Trophoblast cell (in vitro differentiated cells and primary cell): ENCODE measurements around the gene HOXA10.

Experiments used
- DNase-seq, 2 donors: peaks; one replicate each; pipeline ENCODE4 v3.0.0-alpha.2; 2016
- H2AFZ ChIP-seq: 2 replicates; pipeline ENCODE4 v1.6.1; 2013; ENCODE audit warnings: low read length, moderate library complexity, mild to moderate bottlenecking; ENCODE audit not compliant: insufficient read depth, poor library complexity
- H2AK5ac ChIP-seq: 2 replicates; pipeline ENCODE4 v1.6.1; 2013; ENCODE audit warnings: mild to moderate bottlenecking, low read length
- H2BK120ac ChIP-seq: 2 replicates; pipeline ENCODE4 v1.6.1; 2013; ENCODE audit warnings: low read length, mild to moderate bottlenecking, moderate library complexity; ENCODE audit not compliant: insufficient read depth, poor library complexity
- H2BK12ac ChIP-seq: 2 replicates; pipeline ENCODE4 v1.6.1; 2013; ENCODE audit warnings: mild to moderate bottlenecking, low read length, moderate library complexity
- H2BK5ac ChIP-seq: 2 replicates; pipeline ENCODE4 v1.6.1; 2013; ENCODE audit warnings: low read length, low read depth, moderate library complexity, mild to moderate bottlenecking; ENCODE audit not compliant: poor library complexity
- H3K14ac ChIP-seq: 2 replicates; pipeline ENCODE4 v1.6.1; 2013; ENCODE audit warnings: mild to moderate bottlenecking, low read length
- H3K18ac ChIP-seq: 2 replicates; pipeline ENCODE4 v1.6.1; 2013; ENCODE audit warnings: mild to moderate bottlenecking, low read length
- H3K23ac ChIP-seq: 2 replicates; pipeline ENCODE4 v1.6.1; 2013; ENCODE audit warnings: low read length
- H3K27ac ChIP-seq: 2 replicates; pipeline ENCODE4 v1.5.1; 2013; ENCODE audit warnings: low read depth, mild to moderate bottlenecking, inconsistent platforms, low read length, moderate library complexity
- H3K27me3 ChIP-seq: 2 replicates; pipeline ENCODE4 v1.6.1; 2013; ENCODE audit warnings: inconsistent platforms, mild to moderate bottlenecking, low read length, moderate library complexity; ENCODE audit not compliant: insufficient read depth
- H3K36me3 ChIP-seq, 2 experiments: 1 replicate in 1 of 2; 2 replicates in 1 of 2; pipeline ENCODE4 v1.6.1; 2013; ENCODE audit warnings: low read length in 2 of 2, mild to moderate bottlenecking in 2 of 2, moderate library complexity in 1 of 2; ENCODE audit not compliant: insufficient read depth in 2 of 2, control insufficient read depth in 1 of 2
- H3K4ac ChIP-seq: 2 replicates; pipeline ENCODE4 v1.6.1; 2013; ENCODE audit warnings: low read depth, mild to moderate bottlenecking, low read length, moderate library complexity
- H3K4me1 ChIP-seq, 2 experiments: 1 replicate in 1 of 2; 2 replicates in 1 of 2; pipeline ENCODE4 v1.6.1; 2013; ENCODE audit warnings: low read length in 2 of 2, mild to moderate bottlenecking in 2 of 2, moderate library complexity in 1 of 2; ENCODE audit not compliant: insufficient read depth in 2 of 2, control insufficient read depth in 1 of 2
- H3K4me2 ChIP-seq: 2 replicates; pipeline ENCODE4 v1.6.1; 2013; ENCODE audit warnings: inconsistent platforms, mild to moderate bottlenecking, low read length, moderate library complexity
- H3K4me3 ChIP-seq: 2 replicates; pipeline ENCODE4 v1.5.1; 2013; ENCODE audit warnings: mild to moderate bottlenecking, low read depth, low read length, inconsistent platforms
- H3K79me1 ChIP-seq: one replicate; pipeline ENCODE4 v1.6.1; 2013; ENCODE audit warnings: low read length
- H3K79me2 ChIP-seq: 2 replicates; pipeline ENCODE4 v1.6.1; 2013; ENCODE audit warnings: low read length, mild to moderate bottlenecking; ENCODE audit not compliant: control insufficient read depth, insufficient read depth, poor library complexity
- H3K9ac ChIP-seq: 2 replicates; pipeline ENCODE4 v1.6.1; 2013; ENCODE audit warnings: mild to moderate bottlenecking, low read length
- H3K9me3 ChIP-seq: 2 replicates; pipeline ENCODE4 v1.6.1; 2013; ENCODE audit warnings: low read depth, mild to moderate bottlenecking, control low read depth, inconsistent platforms, low read length; ENCODE audit not compliant: insufficient read depth
- H4K12ac ChIP-seq: 2 replicates; pipeline ENCODE4 v1.6.1; 2013; ENCODE audit warnings: low read depth, mild to moderate bottlenecking, low read length, moderate library complexity
- H4K8ac ChIP-seq: 2 replicates; pipeline ENCODE4 v1.6.1; 2013; ENCODE audit warnings: low read depth, mild to moderate bottlenecking, low read length, moderate library complexity
- H4K91ac ChIP-seq: one replicate; pipeline ENCODE4 v1.6.1; 2013; ENCODE audit warnings: low read depth, mild to moderate bottlenecking, low read length, moderate library complexity
- WGBS: extraction: QIAGEN DNeasy Blood & Tissue Kit; methylation state at CpG from one replicate; pipeline ENCODE4 v1.1.7; 2013; ENCODE audit warnings: missing lambda C conversion rate; ENCODE audit not compliant: insufficient read length, insufficient coverage; ENCODE audit errors: extremely low coverage; 5-methylcytosine and 5-hydroxymethylcytosine counted together

Gene HOXA10

GRCh38 chr7:27164367-27165088 lies 9.6 kb downstream of the HOXA10 start:
- no peak overlapping the region for H3K14ac ChIP-seq
- peaks cover 5 to 10% of the 10 kb centered on the region in 2 experiments for H3K4me1 ChIP-seq
- no peaks in the 10 kb centered on the region for H3K79me1 ChIP-seq
- no peak overlapping the region for H2BK5ac ChIP-seq
- H3K23ac ChIP-seq = no peak overlapping the region
- no peak overlapping the region for H3K27ac ChIP-seq
- no peaks in the 10 kb centered on the region for H3K36me3 ChIP-seq
- no peak overlapping the region for H3K4ac ChIP-seq
- H3K79me2 ChIP-seq = peaks cover 1% of the 10 kb centered on the region
- H3K4me2 ChIP-seq = no peak overlapping the region
- no peak overlapping the region for H2BK12ac ChIP-seq
- no peak overlapping the region for H4K8ac ChIP-seq
- no peak overlapping the region for H4K91ac ChIP-seq
- no peak overlapping the region for H2AFZ ChIP-seq
- H2AK5ac ChIP-seq = no peak overlapping the region
- H3K27me3 ChIP-seq = peaks cover 85% of the 10 kb centered on the region
- no peak overlapping the region for H3K9ac ChIP-seq
- peak in 1 of 2 donors; percentile 16 for DNase-seq
- WGBS = no CpG with 5 or more reads among the region's 47 CpGs
- peaks cover 39% of the 10 kb centered on the region for H3K9me3 ChIP-seq
- no peak overlapping the region for H3K4me3 ChIP-seq
- H3K18ac ChIP-seq = no peak overlapping the region
- no peak overlapping the region for H4K12ac ChIP-seq
- no peak overlapping the region for H2BK120ac ChIP-seq

- Histone ChIP-seq H3K36me3 (no peaks in the 10 kb centered on the region), H3K9me3 (peaks cover 41% of the 10 kb centered on the region), H2BK12ac (no peak overlapping the region), H3K27me3 (peaks cover 85% of the 10 kb centered on the region), H3K27ac (no peak overlapping the region), H3K4ac (no peak overlapping the region), H4K91ac (no peak overlapping the region), H3K4me2 (no peak overlapping the region), H3K14ac (no peak overlapping the region), H3K79me2 (peaks cover 1% of the 10 kb centered on the region), H4K8ac (no peak overlapping the region), H2AFZ (no peak overlapping the region), H3K9ac (no peak overlapping the region), H3K4me3 (no peak overlapping the region), H3K23ac (no peak overlapping the region), H4K12ac (no peak overlapping the region), H2BK120ac (no peak overlapping the region), H2BK5ac (no peak overlapping the region), H2AK5ac (no peak overlapping the region), H3K79me1 (no peaks in the 10 kb centered on the region), H3K4me1 (peaks cover 4 to 10% of the 10 kb centered on the region in 2 experiments), H3K18ac (no peak overlapping the region)
- no CpG with 5 or more reads among the region's 12 CpGs for WGBS
- DNase-seq = no peak
These were observed 10.1 kb downstream of the HOXA10 start for GRCh38 chr7:27164045-27164366.

- no peak overlapping the region for H4K12ac ChIP-seq
- H3K4me3 ChIP-seq = no peak overlapping the region
- H3K18ac ChIP-seq = no peak overlapping the region
- no CpG with 5 or more reads among the region's 24 CpGs for WGBS
- no peak overlapping the region for H4K91ac ChIP-seq
- no peak overlapping the region for H2AFZ ChIP-seq
- peaks cover 1% of the 10 kb centered on the region for H3K79me2 ChIP-seq
- H3K27me3 ChIP-seq = peaks cover 85% of the 10 kb centered on the region
- H3K23ac ChIP-seq = no peak overlapping the region
- H3K9me3 ChIP-seq = peaks cover 41% of the 10 kb centered on the region
- peaks cover 4 to 10% of the 10 kb centered on the region in 2 experiments for H3K4me1 ChIP-seq
- H3K4me2 ChIP-seq = no peak overlapping the region
- no peak overlapping the region for H3K14ac ChIP-seq
- H2AK5ac ChIP-seq = no peak overlapping the region
- H3K4ac ChIP-seq = no peak overlapping the region
- no peaks in the 10 kb centered on the region for H3K79me1 ChIP-seq
- no peak for DNase-seq
- no peak overlapping the region for H3K27ac ChIP-seq
- no peak overlapping the region for H3K9ac ChIP-seq
- H2BK12ac ChIP-seq = no peak overlapping the region
- H4K8ac ChIP-seq = no peak overlapping the region
- no peaks in the 10 kb centered on the region for H3K36me3 ChIP-seq
- no peak overlapping the region for H2BK5ac ChIP-seq
- no peak overlapping the region for H2BK120ac ChIP-seq
These were observed 10.7 kb downstream of the HOXA10 start for GRCh38 chr7:27163288-27164044.

GRCh38 chr7:27162561-27163287 lies 11.4 kb downstream of the HOXA10 start:
- no CpG with 5 or more reads among the region's 7 CpGs for WGBS
- no peak overlapping the region for H2AFZ ChIP-seq

More at GRCh38 chr7:27162561-27163287, 11.4 kb downstream of the HOXA10 start:
- H3K4me3 ChIP-seq = no peak overlapping the region
- H3K4me1 ChIP-seq = peaks cover 4 to 10% of the 10 kb centered on the region in 2 experiments
- no peak overlapping the region for H2BK120ac ChIP-seq
- no peak overlapping the region for H3K9ac ChIP-seq
- no peak overlapping the region for H3K27ac ChIP-seq
- H3K14ac ChIP-seq = no peak overlapping the region
- H3K9me3 ChIP-seq = peaks cover 43% of the 10 kb centered on the region
- peaks cover 85% of the 10 kb centered on the region for H3K27me3 ChIP-seq
- no peak overlapping the region for H3K18ac ChIP-seq
- H2BK12ac ChIP-seq = no peak overlapping the region
- no peak overlapping the region for H3K4me2 ChIP-seq
- H3K79me1 ChIP-seq = no peaks in the 10 kb centered on the region
- DNase-seq = no peak
- H3K79me2 ChIP-seq = peaks cover 1% of the 10 kb centered on the region
- no peak overlapping the region for H3K4ac ChIP-seq
- no peak overlapping the region for H2AK5ac ChIP-seq
- no peak overlapping the region for H4K8ac ChIP-seq
- H4K12ac ChIP-seq = no peak overlapping the region
- no peak overlapping the region for H4K91ac ChIP-seq
- H2BK5ac ChIP-seq = no peak overlapping the region
- H3K23ac ChIP-seq = no peak overlapping the region
- no peaks in the 10 kb centered on the region for H3K36me3 ChIP-seq
